HG03039 (cell line): Measurements from ENCODE around the gene ARMH3.
"Not testable (repeated sequence)": the region's sequence is repeated elsewhere in the genome, so short reads cannot be mapped to it uniquely, and the experiment has no call there.

Experiments
- ATAC-seq: cut with Tn5 transposase; IDR thresholded peaks from one replicate; pipeline ENCODE4 v1.9.1; 2021; ENCODE audit warnings: mild to moderate bottlenecking, moderate library complexity; ENCODE audit not compliant: unreplicated experiment

ARMH3 gene

GRCh38 chr10:102054881-102055646, 909 bp downstream of the ARMH3 start:
- ATAC-seq = not testable (repeated sequence)

GRCh38 chr10:102046095-102046494, 9.9 kb downstream of the ARMH3 start:
- ATAC-seq = no peak

GRCh38 chr10:102045292-102045691, 10.7 kb downstream of the ARMH3 start:
- ATAC-seq = no peak

GRCh38 chr10:102040305-102041050, 15.5 kb downstream of the ARMH3 start:
- no peak for ATAC-seq

GRCh38 chr10:102038410-102038809, 17.6 kb downstream of the ARMH3 start:
- ATAC-seq = no peak

GRCh38 chr10:102035807-102036206, 20.2 kb downstream of the ARMH3 start:
- not testable (repeated sequence) for ATAC-seq

- no peak for ATAC-seq
These were observed 22.2 kb downstream of the ARMH3 start for GRCh38 chr10:102033787-102034186.

GRCh38 chr10:102027261-102027660, 28.7 kb downstream of the ARMH3 start:
- no peak for ATAC-seq

- ATAC-seq = no peak
These were observed 31.2 kb downstream of the ARMH3 start for GRCh38 chr10:102024799-102025198.

GRCh38 chr10:102020938-102021337, 35.0 kb downstream of the ARMH3 start:
- ATAC-seq = no peak

GRCh38 chr10:102017295-102017694, 38.7 kb downstream of the ARMH3 start:
- ATAC-seq = no peak

- ATAC-seq = no peak
These were observed 39.6 kb downstream of the ARMH3 start for GRCh38 chr10:102016416-102016815.

- no peak for ATAC-seq
These were observed 45.0 kb downstream of the ARMH3 start for GRCh38 chr10:102010961-102011360.

GRCh38 chr10:102009801-102010425, 46.1 kb downstream of the ARMH3 start:
- ATAC-seq = no peak

- no peak for ATAC-seq
These were observed 48.2 kb downstream of the ARMH3 start for GRCh38 chr10:102007796-102008195.

GRCh38 chr10:102007031-102007430, 48.9 kb downstream of the ARMH3 start:
- not testable (repeated sequence) for ATAC-seq

- no peak for ATAC-seq
These were observed 51.6 kb downstream of the ARMH3 start for GRCh38 chr10:102004376-102004775.

- ATAC-seq = no peak
These were observed 52.4 kb downstream of the ARMH3 start for GRCh38 chr10:102003541-102003940.

GRCh38 chr10:102001435-102002068, 54.4 kb downstream of the ARMH3 start:
- ATAC-seq = peak; percentile 50

- ATAC-seq = no peak
These were observed 58.2 kb downstream of the ARMH3 start for GRCh38 chr10:101997803-101998202.

GRCh38 chr10:101995451-101996063, 60.4 kb downstream of the ARMH3 start:
- no peak for ATAC-seq
